Testis (tissue), 3 donors: ENCODE measurements around the gene CDIPT. TPM values are rescaled to one million over a fixed set of nuclear protein-coding genes. Genes with fewer than 3 reads are reported as not detected.

ENCODE experiments used
- DNase-seq: peaks from one replicate; pipeline ENCODE4 v3.0.0-alpha.2; 2019
- H3K27ac ChIP-seq, 2 donors: fragments of 200-600 bp; sonication (generic); one replicate each; pipeline ENCODE4 v1.5.1; 2019
- H3K27me3 ChIP-seq: fragments of 200-600 bp; sonication (generic); one replicate; pipeline ENCODE4 v1.5.1; 2019
- H3K36me3 ChIP-seq: fragments of 200-600 bp; sonication (generic); one replicate; pipeline ENCODE4 v1.5.1; 2017; ENCODE audit warnings: low read depth; ENCODE audit errors: missing control alignments
- H3K4me1 ChIP-seq: fragments of 200-600 bp; sonication (generic); one replicate; pipeline ENCODE4 v1.5.1; 2019
- H3K4me3 ChIP-seq, 2 donors: fragments of 200-600 bp; sonication (generic); one replicate each; pipeline ENCODE4 v1.5.1; 2017 to 2019
- H3K9me3 ChIP-seq: fragments of 200-600 bp; sonication (generic); one replicate; pipeline ENCODE4 v1.5.1; 2017
- POLR2A ChIP-seq: fragments of 450-650 bp; IDR thresholded peaks from one replicate; pipeline ENCODE4 v1.6.1; 2017; ENCODE audit warnings: antibody characterized with exemption, mild to moderate bottlenecking, moderate library complexity
- WGBS, 2 donors: methylation state at CpG; one replicate each; pipeline ENCODE4 v1.1.5; 2018; 5-methylcytosine and 5-hydroxymethylcytosine counted together
- intact Hi-C: fragments of 100-400 bp; cut with DNase I; formaldehyde crosslinking; loops from one replicate; pipeline ENCODE4 v1.15.1; 2023; ENCODE audit warnings: low total_unique reads
- polyA plus RNA-seq: library from polyadenylated mRNA; stranded (reverse); fragments of 350-450 nt; fragmentation: Illumina TruSeq; extraction: RNeasy Lipid Tissue Mini Kit (QIAGEN cat#74804); gene quantifications from one replicate; pipeline ENCODE4 v1.2.3, GENCODE V29; 2014; ENCODE audit warnings: low read depth, low replicate concordance; ENCODE audit not compliant: insufficient read depth
- total RNA-seq, 2 donors: library from RNA; depleted of rRNA; stranded (reverse); fragments of >200 nt; gene quantifications; one replicate each; pipeline ENCODE4 v1.2.3, GENCODE V29; 2016
- TF ChIP-seq, protein P1 (sequence below), 3 experiments: fragments of 450-650 bp in 2 of 3; fragments of 200-600 bp in 1 of 3; sonication (generic) in 1 of 3; IDR thresholded peaks; one replicate each; pipeline ENCODE4 v1.5.1; 2016 to 2019; ENCODE audit warnings: antibody characterized with exemption in 3 of 3, mild to moderate bottlenecking in 2 of 3, moderate library complexity in 1 of 3

Gene CDIPT
- total and polyA plus RNA-seq, 3 donors from 2014 or later, result 68.7 to 100 (median 90.3) TPM

DNA sequence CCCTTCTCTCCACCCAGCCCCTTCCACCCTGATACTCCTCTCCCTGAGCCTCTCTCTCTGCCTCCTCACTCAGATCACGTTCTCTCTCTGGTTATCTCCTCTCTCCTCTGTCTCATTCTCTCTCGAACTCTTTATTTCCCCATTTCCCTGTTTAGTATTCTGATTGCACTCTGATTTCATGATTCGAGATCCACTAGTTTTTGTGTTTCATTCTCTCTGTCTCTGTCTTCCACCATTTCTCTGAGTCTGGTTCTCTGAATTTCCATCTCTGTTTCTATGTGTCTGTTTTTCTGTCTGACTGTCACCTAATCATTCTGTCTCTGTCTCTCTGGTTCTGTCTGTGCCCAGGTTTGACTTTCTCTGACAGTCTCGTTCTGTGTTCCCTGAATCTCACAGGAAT, 34.3 kb upstream of the CDIPT start:
- H3K27ac ChIP-seq, result no peak overlapping the region
- TF ChIP-seq POLR2A, result no peak
- TF ChIP-seq, protein P1, sequence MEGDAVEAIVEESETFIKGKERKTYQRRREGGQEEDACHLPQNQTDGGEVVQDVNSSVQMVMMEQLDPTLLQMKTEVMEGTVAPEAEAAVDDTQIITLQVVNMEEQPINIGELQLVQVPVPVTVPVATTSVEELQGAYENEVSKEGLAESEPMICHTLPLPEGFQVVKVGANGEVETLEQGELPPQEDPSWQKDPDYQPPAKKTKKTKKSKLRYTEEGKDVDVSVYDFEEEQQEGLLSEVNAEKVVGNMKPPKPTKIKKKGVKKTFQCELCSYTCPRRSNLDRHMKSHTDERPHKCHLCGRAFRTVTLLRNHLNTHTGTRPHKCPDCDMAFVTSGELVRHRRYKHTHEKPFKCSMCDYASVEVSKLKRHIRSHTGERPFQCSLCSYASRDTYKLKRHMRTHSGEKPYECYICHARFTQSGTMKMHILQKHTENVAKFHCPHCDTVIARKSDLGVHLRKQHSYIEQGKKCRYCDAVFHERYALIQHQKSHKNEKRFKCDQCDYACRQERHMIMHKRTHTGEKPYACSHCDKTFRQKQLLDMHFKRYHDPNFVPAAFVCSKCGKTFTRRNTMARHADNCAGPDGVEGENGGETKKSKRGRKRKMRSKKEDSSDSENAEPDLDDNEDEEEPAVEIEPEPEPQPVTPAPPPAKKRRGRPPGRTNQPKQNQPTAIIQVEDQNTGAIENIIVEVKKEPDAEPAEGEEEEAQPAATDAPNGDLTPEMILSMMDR (IDR thresholded peaks at IDR 0.05), result no peak
- no peak overlapping the region for H3K4me3 ChIP-seq
- intact Hi-C loops, result no loop called here
- DNase-seq, result no peak
- 51 to 53% methylated on average over 4 of the region's 4 CpGs for WGBS, 2 donors
- H3K27me3 ChIP-seq, result no peaks in the 10 kb centered on the region
- no peaks in the 10 kb centered on the region for H3K36me3 ChIP-seq
- H3K9me3 ChIP-seq, result no peaks in the 10 kb centered on the region
- no peaks in the 10 kb centered on the region for H3K4me1 ChIP-seq

DNA sequence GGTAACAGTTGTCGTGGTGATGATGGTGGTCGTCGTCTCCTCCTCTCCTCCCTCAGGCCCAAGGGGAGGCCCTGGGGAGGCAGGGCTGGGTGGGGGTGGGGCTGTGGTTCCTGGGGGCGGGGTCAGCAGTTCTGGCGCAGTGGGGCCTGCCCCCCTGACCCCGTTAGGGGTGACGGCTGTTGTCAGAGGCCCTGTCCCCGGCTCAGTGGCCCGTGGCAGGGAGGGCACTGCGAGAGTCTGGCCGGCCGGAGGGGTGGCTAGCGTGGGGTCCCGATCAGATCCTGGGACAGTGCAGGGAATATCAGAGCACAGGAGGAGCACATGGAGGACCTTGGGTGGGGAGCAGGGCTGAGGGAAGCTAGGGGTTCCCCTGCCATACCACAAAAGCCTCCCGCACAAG, 33.8 kb upstream of the CDIPT start:
- intact Hi-C loops, result no loop called here
- Histone ChIP-seq H3K9me3 (no peaks in the 10 kb centered on the region), H3K36me3 (no peaks in the 10 kb centered on the region), H3K27ac (no peak overlapping the region), H3K4me3 (no peak overlapping the region), H3K27me3 (no peaks in the 10 kb centered on the region), H3K4me1 (no peaks in the 10 kb centered on the region)
- 54 to 71% methylated on average over 12 to 14 of the region's 15 CpGs for WGBS, 2 donors
- no peak for DNase-seq
- TF ChIP-seq, protein P1 (IDR thresholded peaks at IDR 0.05), result no peak
- TF ChIP-seq POLR2A, result no peak

DNA sequence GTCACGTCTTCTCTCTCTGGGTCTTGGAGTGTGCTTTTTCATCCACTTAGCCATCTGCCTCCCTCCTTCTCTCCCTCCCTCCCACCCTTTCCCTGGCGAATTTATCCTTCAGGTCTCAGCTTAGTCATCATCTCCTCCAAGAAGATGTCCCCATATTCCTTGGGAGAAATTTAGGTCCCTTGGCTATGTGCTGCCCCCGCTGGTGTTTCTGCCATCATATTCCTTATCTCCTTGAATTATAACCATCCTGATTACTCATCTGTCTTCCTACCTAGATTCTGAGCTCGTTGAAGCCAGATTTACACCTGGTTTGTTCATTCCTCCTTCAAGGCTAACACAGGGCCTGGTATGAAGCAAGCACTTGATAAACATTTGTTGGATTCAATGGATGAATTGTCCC, 31.3 kb upstream of the CDIPT start:
- WGBS, 2 donors, result 65 to 76% methylated on average over 4 of the region's 4 CpGs
- Histone ChIP-seq H3K36me3 (no peaks in the 10 kb centered on the region), H3K4me1 (no peaks in the 10 kb centered on the region), H3K4me3 (no peak overlapping the region), H3K9me3 (no peaks in the 10 kb centered on the region), H3K27ac (no peak overlapping the region), H3K27me3 (no peaks in the 10 kb centered on the region)
- intact Hi-C loops, result no loop called here
- no peak for TF ChIP-seq POLR2A
- TF ChIP-seq, protein P1 (IDR thresholded peaks at IDR 0.05), result no peak
- no peak for DNase-seq

DNA sequence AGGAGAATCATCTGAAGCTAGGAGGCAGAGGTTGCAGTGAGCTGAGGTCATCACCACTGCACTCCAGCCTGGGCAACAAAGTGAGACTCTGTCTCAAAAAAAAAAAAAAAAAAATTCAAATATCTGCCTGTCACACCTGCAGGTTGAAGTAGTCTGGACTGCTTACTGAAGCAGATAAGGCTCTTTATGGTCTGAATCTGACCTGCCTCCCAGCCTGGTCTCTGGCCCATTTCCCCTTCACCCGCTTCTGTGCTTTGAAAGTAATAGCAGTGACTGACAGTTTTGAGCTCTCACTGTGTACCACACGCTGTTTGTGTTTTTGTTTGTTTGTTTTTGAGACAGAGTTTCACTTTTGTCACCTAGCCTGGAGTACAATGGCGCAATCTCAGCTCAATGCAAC, 30.5 kb upstream of the CDIPT start:
- 87 to 94% methylated on average over 3 of the region's 3 CpGs for WGBS, 2 donors
- intact Hi-C loops, result no loop called here
- no peak for TF ChIP-seq POLR2A
- TF ChIP-seq, protein P1 (IDR thresholded peaks at IDR 0.05), result no peak
- H3K27ac ChIP-seq, result no peak overlapping the region
- no peaks in the 10 kb centered on the region for H3K9me3 ChIP-seq
- no peak overlapping the region for H3K4me3 ChIP-seq
- DNase-seq, result no peak
- no peaks in the 10 kb centered on the region for H3K27me3 ChIP-seq
- no peaks in the 10 kb centered on the region for H3K4me1 ChIP-seq
- H3K36me3 ChIP-seq, result no peaks in the 10 kb centered on the region

DNA sequence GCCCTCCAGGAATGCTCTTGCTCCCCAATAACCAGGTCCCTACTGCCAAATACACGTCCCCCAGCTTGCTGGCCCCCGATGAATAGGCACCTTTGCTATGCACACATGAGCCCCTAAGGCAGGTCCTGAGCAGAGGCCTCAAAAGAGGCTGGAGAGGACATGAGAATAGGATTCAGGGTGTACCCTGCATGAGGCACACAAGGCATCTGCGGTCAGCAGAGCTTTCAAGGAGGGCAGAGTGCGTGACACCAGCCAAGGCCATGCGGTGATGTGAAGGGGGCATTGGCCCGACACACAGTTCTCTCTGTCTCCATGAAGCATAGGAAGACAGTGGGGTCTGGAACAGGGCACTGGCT, 29.4 kb upstream of the CDIPT start:
- intact Hi-C loops, result no loop called here
- no peak overlapping the region for H3K4me3 ChIP-seq
- 90% methylated on average over 6 of the region's 6 CpGs for WGBS, 2 donors
- no peaks in the 10 kb centered on the region for H3K9me3 ChIP-seq
- no peaks in the 10 kb centered on the region for H3K4me1 ChIP-seq
- TF ChIP-seq POLR2A, result no peak
- TF ChIP-seq, protein P1 (IDR thresholded peaks at IDR 0.05), result no peak
- no peak overlapping the region for H3K27ac ChIP-seq
- no peak for DNase-seq
- no peaks in the 10 kb centered on the region for H3K36me3 ChIP-seq
- H3K27me3 ChIP-seq, result no peaks in the 10 kb centered on the region
